GM12872 (cell line): ENCODE measurements around the gene SETD4.

Experiments used
- CTCF ChIP-seq: IDR thresholded peaks from 3 replicates; pipeline ENCODE4 v1.5.1; 2011; ENCODE audit warnings: low read depth, mild to moderate bottlenecking, low read length, moderate library complexity; ENCODE audit not compliant: insufficient read depth

SETD4 gene

GRCh38 chr21:36075953-36076352 is 15.6 kb upstream of the SETD4 start:
- no peak for TF ChIP-seq CTCF

- TF ChIP-seq CTCF = no peak
Measured at GRCh38 chr21:36075171-36075570, 14.8 kb upstream of the SETD4 start.

- TF ChIP-seq CTCF = no peak
Measured at GRCh38 chr21:36073181-36073580, 12.9 kb upstream of the SETD4 start.

GRCh38 chr21:36072453-36073162 is 12.3 kb upstream of the SETD4 start:
- TF ChIP-seq CTCF = no peak

GRCh38 chr21:36070999-36071398 is 10.7 kb upstream of the SETD4 start:
- no peak for TF ChIP-seq CTCF

- no peak for TF ChIP-seq CTCF
Measured at GRCh38 chr21:36069713-36070583, 9.6 kb upstream of the SETD4 start, which contains the start of gene CBR1. TSS of gene CBR1 (plus strand) at chr21:36070024. CDS start at chr21:36070116, 92 bp downstream.

- TF ChIP-seq CTCF = no peak
Measured at GRCh38 chr21:36068748-36069398, 8.5 kb upstream of the SETD4 start.
